ENCODE measurements around the gene GABRA1.

The GABRA1 gene

DNA sequence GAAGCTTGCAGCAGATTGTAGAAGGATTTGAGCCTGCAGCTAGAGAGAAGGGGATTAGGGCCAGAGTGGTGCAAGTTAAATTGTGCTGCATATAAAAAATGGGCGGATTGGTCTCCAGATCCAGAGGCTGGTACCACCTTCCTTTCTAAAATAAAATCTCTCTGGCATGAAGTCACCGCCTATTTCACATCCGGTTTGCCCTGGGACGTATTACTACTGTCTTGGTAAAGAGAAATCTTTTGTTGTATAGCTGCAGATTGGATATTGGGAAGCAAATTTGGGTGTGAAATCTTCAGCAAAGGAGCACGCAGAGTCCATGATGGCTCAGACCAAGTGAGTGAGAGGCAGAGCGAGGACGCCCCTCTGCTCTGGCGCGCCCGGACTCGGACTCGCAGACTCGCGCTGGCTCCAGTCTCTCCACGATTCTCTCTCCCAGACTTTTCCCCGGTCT is at the start of gene GABRA1:
Gene GABRA1 (plus strand): TSS at position 180 of the 451 bp plus-strand sequence. CDS start 2,691 bp downstream, outside the sequence.
- no peak for FAIRE-seq

DNA sequence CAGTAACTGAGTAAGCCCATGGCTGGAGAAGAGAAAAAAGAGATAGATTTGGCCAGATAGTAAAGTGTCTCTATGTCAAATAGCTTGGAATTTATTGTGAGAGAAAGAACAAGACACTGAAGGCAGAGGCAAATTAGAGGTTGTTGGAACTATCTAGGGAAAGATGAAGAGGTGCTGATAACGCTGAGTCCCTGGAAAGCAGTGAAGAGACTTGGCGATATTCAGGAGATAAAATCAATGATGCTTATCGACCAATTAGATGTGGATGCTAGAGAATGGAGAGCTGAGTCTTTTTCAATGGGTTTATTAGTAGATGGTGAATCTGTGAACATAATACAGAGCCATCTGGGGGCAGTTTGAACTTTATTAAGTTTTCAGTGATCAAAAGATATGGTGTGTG is 48.6 kb upstream of the GABRA1 start:
- no peak for FAIRE-seq

DNA sequence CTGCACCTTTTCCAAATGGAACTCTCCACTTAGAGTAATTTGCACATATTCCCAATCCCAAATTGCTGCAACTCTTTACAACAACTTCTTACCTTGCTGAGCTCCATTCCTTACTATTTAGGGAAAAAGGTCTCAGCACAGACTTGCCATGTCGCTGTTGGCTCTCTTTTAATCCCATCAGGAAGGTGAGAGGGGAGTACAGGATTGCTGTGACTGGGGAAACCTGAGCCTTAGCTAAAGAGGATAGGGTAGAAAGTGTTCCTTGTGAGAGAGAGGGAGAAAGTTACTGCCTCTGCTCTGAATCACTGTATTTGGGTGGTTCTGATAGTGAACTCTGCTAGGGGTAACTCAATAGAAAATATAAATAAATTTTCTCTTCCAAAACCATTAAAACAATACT is 43.7 kb upstream of the GABRA1 start:
- FAIRE-seq, result no peak

- no peak for FAIRE-seq
Observed at GRCh38 chr5:161846746-161847145, 1.2 kb upstream of the GABRA1 start.

DNA sequence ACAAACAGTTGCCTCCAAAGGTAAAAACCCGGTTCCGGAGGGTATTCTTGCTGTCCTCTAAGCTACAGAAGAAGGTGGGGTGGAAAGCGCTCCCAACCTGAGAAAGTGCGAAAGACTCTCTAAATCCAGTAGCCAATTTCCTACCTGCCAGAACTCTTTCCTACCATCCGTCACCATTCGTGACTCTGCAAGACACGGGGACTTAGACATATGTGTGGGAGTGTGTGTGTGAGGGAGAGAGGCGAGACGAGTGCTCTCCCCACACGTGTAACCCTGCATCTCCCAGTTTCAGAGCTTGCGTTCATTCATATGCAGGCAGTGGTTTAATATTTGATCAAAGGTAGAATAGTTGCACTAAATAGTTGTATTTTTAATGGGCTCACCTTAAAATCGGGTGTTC is 473 bp upstream of the GABRA1 start:
- no peak for FAIRE-seq

GRCh38 chr5:161850491-161850890 is 2.6 kb downstream of the GABRA1 start:
- no peak for FAIRE-seq

- FAIRE-seq, result peak; percentile 69
Observed at GRCh38 chr5:161851691-161852299, 3.9 kb downstream of the GABRA1 start.

DNA sequence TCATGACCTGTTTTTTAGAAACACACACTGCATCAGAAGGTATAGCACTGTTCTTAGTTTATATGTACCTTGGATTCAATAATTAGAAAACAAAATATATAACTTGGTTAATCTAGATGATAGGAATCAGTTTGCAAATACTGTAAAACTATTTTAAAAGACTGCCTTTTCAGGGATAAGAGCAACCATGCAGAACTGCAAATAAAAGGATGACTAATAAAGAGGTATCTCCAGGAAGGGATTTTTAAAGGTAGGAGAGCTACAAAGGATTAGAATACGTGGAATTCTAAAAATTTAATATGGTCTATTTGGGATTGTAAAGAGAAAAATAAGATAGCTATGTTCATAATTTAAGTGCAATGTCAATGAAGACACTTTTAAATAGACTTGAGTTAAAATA is 9.4 kb downstream of the GABRA1 start:
- no peak for FAIRE-seq

DNA sequence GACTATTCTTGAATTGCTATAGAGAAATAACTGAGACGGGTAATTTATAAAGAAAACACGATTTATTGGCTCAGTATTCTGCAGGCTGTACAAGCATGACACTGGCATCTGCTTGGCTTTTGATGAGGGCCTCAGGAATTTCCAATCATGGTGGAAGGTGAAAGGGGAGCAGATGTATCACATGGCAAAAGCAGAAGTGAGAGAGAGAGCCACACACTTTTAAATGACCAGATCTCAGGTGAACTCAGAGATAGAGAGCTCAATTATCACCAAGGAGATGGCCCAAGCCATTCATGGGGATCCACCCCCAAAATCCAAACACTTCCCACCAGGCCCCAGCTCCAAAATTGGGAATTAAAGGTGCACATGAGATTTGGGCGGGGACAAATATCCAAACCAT is 15.3 kb downstream of the GABRA1 start:
- no peak for FAIRE-seq

DNA sequence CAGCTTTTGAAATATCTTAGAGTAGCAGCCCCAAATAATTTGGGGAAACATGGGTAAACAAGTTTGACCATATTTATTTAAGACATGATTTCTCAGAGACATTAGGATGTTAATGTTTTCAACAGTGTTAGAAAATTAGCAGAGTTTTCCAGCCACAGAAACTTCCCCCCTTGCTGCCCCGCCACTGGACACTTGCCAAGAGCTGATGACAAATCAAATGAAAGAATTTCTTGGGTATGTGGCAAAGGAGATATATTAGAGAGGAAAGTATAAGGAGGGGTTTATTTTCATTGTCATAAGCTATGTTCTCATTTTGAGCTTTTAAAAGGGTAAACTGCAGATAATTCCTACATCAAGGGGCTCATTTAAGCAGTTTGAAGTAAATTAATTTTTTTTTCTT is 15.9 kb downstream of the GABRA1 start:
- FAIRE-seq, result no peak

DNA sequence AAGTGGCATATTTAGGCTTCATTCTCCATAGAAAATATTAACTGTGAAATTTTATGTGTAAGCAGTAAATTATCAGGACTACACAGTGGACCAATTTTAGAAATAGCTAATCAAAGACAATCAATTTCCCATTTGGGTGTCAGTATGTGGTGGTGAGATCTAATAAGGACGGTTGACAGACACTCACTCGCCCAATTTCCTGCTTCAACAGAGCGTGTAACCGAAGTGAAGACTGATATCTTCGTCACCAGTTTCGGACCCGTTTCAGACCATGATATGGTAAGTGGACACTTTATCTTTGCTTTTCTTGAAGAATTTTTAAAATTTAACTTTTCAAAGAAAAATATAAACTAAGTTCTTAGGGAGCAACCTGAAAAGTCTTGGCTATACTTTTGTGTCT is 17.6 kb downstream of the GABRA1 start:
- no peak for FAIRE-seq

DNA sequence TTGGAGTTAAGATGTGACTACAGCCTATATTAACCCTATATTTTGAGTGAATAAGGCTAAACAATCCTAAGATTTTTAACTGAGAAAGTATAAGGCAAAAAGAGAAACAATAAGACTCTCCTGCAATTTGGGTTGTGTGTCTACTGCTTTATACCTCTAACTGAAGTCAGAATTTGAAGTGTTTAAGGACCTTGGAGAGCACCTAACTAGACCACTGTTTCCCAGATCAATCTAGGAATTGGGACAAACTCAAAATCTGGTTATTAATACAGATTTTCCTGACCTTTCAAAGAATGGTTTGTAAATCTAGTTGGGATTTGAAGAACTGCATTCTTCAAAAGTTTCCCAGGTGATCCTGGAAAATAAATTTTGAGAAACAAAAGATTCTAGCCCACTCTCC is 42.1 kb downstream of the GABRA1 start:
- no peak for FAIRE-seq

DNA sequence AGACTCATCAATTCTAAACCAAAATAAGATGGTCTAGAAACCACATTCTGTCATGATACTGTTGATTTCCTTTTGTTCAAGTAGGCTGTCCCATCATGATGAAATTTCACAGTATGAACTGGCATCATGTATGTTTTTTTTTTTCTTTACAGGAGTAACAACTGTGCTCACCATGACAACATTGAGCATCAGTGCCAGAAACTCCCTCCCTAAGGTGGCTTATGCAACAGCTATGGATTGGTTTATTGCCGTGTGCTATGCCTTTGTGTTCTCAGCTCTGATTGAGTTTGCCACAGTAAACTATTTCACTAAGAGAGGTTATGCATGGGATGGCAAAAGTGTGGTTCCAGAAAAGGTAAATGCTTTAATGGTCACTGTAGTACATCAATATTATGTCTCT is 47.6 kb downstream of the GABRA1 start:
- FAIRE-seq, result no peak

GRCh38 chr5:161897033-161897432 is 49.1 kb downstream of the GABRA1 start:
- FAIRE-seq, result no peak

DNA sequence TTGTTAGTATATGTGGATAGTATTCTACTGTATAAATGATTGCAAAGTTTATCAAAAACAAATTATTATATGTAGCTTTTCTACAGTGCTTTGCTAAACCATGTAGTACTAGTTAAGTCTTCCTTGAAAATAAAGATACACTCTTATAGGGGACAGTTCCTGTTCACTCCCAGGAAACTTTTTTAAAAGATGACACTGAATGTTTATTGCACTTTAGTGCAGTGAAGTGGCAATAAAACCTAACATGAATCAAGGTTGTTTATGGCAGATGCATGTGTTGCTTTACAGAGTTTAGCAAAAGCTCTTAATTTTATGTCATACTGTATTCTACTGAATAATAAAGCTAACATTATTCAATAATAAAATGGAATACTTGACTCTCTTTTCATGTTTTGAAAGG is 51.7 kb downstream of the GABRA1 start:
- no peak for FAIRE-seq

- FAIRE-seq, result no peak
Observed at GRCh38 chr5:161900981-161901380, 53.1 kb downstream of the GABRA1 start.

- no peak for FAIRE-seq
Observed at GRCh38 chr5:161921781-161922180, 73.9 kb downstream of the GABRA1 start.

DNA sequence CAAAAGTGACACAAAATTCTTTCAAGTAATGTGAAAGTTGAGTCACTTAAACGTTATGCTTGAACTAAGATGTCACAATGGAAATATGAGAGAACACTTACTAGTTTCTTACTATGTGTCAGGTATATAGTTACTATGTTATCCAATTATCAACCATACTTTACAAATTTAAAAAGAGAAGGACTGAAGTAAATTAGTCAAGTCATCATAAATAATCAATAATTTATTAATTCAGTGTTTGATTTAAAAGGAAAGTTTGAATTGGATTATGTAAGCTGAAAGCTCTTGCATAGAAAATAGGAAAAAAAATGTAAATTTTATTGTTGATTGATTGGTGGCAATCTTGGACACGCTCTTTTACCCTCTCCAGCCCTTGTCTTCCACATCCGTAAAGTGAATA is 76.3 kb downstream of the GABRA1 start:
- FAIRE-seq, result no peak

DNA sequence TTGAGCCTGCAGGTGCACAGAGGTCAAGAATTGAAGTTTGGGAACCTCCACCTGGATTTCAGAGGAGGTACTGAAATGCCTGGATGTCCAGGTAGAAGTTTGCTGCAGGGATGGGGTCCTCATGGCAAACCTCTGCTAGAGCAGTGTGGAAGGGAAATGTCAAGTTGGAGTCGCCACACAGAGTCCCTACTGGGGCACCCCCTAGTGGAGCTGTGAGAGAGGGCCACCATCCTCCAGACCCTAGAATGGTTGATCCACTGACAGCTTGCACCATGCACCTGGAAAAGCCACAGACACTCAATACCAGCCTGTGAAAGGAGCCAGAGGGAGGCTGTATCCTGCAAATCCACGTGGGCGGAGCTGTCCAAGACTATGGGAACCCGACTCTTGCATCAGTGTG is 78.0 kb downstream of the GABRA1 start:
- no peak for FAIRE-seq

DNA sequence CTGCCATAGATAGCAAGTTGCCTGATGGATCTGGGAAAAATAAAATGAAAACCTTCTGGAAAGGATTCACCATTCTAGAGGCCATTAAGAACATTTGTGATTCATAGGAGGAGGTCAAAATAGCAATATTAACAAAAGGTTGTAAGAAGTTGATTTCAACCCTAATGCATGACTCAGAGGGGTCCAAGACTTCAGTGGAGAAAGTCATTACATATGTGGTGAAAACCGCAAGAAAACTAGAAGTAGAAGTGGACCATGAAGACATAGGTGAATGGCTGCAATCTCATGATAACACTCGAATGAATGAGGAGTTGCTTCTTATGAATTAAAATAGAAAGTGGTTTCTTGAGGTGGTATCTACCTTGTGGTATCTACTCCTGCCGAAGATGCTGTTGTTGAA is 86.6 kb downstream of the GABRA1 start:
- no peak for FAIRE-seq

GRCh38 chr5:161944974-161945373 is 97.1 kb downstream of the GABRA1 start:
- no peak for FAIRE-seq

GRCh38 chr5:161946911-161947310 is 99.0 kb downstream of the GABRA1 start:
- no peak for FAIRE-seq
